Stimulated activated CD8-positive, alpha-beta memory T cell treated with anti-CD3 and anti-CD28 coated beads, Interleukin-2, amount 100 ng/mL, for 1 hour (primary cell): ENCODE results near the gene HNRNPF.
A peak's percentile ranks its signal among the peaks of the same experiment; 100 is the strongest.

Experiments
- DNase-seq, 2 donors: peaks; one replicate each; pipeline ENCODE4 v3.0.0-alpha.2; 2020; ENCODE audit warnings: low read depth in 2 of 2

HNRNPF gene

DNA sequence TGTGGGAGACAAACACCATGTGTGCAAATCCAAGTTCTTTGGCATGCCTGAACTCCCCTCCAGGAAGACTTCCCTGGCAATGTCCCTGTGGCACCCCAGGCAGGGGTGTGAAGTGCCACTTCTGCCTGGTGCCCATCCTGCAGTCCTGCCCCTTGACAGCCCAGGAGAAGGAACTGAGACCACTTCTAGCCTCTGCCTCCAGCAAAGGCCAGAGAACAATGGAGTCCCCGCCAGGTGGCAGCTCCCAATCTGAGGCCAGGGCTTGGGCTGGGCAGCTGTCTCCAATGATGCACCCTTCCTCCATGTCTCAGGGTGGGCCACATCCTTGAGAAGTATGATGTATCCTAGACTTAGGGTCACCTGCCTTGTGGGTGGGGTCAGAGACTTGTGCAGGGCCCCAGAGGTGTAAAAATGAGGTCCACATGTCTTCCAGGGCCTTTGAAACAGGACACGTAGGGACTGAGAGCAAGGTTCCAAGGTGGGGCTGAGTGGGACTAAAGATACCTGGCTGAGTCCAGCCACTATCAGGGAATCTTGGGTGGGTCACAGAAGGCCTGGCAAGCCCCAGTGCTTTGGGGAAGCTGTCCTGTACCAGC is 32.1 kb downstream of the HNRNPF start:
- no peak for DNase-seq

DNA sequence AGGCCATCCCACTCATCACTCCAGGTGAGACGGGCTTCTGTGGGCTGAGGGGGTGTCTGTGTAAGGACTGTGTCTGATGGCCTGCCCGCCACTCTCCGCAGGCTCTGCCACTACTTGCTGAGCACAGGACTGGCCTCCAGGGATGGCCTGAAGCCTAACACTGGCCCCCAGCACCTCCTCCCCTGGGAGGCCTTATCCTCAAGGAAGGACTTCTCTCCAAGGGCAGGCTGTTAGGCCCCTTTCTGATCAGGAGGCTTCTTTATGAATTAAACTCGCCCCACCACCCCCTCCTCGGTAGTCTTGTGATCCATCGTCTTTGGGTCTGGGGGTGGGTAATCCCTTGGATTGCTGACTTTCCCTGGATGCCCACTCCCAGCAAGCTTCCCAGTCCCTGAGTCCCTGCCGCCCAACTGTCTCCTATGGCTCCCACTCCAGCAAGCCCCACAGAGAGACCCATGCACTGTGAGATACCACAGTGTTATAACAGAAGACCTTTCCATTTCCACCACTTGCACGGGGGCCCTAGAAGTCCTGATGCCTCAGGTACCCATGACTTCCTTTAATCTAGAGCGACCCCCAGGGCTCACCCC is 32.8 kb downstream of the HNRNPF start:
- DNase-seq, result no peak

DNA sequence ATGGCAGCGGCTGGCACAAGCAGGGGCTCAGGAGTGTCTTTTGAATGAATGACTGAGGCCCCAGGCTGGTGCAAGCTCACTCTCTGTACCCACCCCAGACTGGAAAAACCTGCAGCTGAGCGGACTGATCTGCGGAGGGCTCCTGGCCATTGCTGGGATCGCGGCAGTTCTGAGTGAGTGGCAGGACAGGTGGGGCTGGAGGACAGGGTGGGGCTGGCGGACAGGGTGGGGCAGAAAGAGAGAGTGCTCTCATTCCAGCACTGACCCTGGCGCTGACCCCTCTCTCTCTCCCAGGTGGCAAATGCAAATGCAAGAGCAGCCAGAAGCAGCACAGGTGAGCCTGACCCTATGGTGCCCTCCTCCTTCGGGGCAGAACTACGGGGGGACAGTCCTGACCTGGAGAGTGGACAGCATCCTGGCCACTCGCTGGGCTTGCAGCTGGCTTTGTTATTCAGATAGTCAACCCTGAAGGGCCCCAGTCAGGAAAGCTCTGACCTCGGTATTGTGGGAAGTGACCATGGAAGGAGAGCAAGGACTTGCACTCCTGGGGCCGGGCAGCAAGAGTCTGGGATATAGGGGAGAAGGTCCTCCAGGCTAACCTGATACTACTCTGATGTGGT is 33.5 kb downstream of the HNRNPF start:
- DNase-seq, result no peak

DNA sequence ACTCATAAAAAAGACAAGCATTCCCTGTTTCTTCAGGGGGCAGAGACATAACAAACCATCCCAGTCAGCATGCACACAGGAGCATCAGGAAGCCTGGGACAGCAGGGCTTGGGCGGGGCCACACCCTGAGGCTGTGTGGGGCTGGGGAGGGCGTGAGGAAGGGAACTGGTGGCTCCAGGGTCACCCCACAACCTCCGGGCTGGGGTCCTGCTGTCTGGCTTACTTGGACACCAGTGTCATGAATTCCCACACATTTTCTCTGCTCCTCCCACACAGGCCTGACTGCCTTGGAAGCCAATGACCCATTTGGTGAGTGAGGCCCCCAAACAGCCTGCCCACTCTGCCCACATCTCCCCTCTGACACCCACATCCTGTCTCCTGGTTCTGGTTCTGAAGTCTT is 34.8 kb downstream of the HNRNPF start:
- no peak for DNase-seq

DNA sequence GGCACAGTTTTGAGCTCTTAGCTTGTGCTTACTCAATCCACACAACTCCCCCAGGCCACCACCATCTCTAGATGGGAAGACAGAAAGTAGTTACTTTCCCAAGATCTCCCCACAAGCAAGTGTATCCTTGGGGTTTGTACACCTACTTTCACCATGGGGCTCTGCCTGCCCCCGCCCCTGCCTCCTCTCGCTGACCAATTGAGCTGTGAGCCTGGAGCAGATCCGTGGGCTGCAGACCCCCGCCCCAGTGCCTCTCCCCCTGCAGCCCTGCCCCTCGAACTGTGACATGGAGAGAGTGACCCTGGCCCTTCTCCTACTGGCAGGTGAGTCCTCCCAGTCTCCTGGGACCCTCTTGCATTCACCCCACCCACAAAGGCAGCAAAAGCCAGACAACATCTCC is 35.5 kb downstream of the HNRNPF start:
- DNase-seq, result no peak

DNA sequence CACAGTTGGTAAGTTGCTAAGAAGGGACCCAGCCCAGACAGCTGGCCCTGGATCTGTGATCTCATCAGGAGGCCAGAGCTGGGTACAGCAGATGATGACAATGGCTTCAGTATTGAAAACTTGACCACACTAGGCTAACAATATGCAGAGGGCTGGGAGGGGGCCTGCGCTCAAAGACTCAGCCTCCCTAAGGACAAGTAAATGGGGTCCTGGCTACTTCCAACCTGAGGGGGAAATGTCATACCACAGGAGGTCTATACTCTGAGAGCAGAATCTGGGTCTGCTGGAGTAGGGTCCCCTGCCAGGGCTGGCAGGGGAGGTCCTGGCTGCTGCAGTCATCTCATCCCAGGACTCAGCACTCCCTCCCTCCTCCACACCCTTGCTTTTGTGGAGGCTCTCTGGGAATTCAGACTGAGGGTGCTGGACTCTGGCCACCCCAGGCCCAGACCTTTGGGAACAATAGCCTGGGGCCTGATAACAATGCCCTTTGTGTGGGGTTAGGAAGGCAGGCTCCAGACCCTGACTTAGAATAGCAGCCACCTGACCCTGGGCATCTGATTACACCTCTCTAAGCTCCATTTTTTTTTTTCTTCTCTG is 36.1 kb downstream of the HNRNPF start:
- no peak for DNase-seq

DNA sequence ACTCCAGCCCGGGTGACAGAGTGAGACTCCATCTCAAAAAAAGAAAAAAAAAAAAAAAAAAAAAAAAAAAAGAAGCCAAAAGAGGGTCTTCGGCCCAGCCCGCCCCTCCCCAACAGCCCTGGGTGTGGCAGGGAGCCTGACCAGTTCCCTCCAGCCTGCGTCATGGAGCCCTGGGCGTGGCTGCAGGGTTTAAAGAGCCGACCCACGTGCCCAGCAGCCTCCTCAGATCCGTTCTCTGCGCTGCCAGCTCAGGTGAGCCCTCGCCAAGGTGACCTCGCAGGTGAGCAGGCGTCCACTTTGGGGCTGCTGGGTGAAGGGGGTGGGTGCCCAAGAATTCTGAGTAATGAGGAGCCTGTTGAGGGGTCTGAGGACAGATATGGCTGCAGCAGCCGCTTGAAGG is 37.6 kb downstream of the HNRNPF start, which contains the start of gene FXYD4:
Gene FXYD4 (plus strand): TSS at position 219 of the 400 bp plus-strand sequence. CDS start 2,111 bp downstream, outside the sequence.
- no peak for DNase-seq

DNA sequence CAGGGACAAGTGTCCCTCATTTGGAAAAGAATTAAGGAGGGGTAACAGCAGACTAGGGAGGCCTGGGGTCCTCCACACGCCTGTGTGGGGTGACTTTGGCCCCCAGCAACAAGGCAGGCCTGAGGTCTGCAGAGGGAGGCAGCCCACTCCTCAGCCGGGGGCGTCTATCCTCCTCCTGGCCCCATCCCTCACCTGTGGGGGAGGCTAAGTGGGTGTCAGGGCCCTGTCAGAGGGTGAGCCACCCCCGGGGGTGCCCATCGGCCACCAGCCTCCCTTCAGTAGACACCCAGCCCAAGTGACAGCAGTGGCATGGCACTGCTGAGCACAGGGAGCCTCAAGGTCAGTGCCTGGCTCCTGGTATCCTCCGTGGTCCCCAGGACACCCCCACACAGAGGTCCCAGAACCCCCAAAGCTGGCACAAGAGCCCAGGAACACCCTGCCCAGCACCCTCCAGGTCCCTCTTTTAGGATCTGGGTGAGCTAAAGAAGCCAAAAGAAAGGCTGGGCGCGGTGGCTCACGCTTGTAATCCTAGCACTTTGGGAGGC is 38.2 kb downstream of the HNRNPF start:
- no peak for DNase-seq

DNA sequence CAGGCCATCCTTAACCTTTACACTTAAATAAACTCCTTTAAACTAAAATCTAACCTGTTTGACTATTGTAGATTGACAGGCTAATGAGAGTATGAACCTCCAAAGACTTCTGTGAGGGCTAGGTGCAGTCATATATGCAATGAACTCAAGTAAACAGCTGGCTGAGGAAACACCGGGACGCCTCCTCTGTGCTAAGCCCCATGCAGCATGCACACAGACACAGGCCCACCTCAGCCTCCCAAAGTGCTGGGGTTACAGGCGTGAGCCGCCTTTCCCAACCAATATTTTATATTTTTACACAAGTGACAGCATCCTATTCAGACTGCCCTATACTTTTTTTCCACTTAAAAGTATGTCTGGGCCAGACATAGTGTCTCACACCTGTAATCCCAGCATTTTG is 39.1 kb downstream of the HNRNPF start:
- DNase-seq, result no peak

DNA sequence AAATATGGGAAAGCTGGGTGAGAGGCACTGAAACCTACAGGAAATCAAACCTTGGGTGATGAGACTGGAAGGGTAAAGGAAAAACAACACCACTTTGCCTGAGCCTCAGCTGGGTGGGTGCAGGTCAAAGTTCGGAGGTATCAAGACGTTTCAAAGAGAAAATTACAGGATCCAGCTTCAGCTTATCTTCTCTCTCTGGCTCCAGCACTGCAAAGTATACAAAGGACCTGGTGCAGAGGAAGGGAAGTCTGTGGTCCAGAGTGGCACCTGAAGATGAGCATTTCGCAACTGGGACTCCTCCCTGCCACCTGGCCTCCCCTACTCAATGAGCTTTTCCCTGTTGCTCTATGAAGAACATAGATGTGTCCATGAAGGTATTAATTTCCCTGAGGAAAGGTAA is 44.0 kb downstream of the HNRNPF start:
- no peak for DNase-seq

DNA sequence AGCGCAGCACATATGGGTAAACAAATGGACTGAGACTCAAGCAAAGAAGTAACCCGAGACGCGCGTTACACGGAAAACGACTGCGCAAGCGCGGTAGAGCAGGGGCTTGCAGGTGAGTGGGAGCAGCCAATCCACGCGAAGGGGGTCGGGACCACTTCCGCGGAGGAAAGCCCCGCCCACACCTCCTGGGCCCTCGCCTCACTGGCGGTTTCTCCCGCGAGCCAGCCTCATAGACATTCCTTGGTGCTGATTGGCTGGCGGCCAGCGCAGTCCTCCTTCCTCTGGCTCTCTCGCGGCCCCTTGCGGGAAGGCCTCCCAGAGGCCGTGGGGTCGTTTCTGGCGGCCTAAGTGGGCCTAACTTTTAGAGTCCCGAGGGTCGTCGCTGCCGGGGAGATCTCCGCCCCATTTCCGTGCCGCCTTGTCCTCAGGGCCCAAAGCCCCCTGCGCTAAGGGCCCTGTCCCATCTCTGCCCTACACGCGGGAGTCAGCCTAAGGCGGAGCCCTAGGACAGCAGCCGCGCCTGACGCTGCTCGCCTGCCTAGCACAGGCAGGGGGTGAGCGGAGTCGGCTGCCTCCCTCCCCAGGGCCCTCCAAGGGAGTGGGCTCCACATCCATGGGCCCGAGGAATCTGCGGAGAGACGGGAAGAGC is 46.7 kb downstream of the HNRNPF start:
- DNase-seq, result peak; percentile 84 to 97

DNA sequence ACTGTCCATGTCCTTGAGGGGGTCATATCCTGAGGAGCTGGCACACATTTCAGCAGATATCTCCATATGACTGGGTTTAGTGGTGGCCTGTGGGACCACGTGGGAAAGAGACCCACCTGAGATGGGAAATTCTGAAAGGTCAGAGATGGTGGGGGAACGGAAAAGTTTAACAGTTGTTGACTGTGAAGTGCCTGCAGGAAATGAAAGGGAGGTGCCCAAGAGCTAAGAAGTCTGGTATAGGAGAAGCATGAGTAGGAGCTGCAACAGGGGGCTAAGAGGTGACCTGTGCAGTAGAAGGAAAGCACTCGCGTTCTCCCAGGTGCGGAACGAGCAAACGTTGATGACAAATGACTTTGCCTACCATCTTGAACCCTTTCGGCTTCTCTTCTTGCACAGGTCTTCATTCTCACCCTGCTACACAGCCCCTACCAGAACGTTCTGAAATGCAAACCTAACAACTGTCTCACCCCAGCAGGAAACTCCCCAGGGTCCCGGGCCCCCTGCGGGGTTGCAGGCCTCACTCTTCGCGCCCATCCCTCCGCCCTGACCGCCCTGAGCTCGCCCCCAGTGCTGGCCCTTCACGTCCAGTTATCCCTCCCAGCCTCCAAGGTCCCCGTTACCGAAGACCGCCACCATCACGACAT is 47.3 kb downstream of the HNRNPF start:
- no peak for DNase-seq

DNA sequence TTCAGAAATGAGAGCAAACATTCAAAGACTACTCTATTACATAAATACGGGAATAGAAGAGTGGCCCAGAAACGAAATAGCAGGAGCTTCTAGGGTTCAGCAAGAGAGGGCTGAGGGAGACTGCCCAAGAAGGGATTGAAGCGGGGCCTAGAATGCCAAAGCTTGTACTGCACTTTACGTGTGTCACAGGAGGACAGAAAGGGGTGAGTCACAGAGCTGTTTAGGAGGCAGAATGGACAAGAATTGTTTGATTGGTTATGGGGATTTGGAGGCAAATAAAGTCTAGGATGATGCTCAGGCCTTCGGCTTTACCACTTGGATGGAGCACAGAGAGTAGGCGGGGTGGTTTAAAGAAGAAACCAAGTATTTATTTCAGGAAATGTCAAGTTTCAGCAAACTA is 48.9 kb downstream of the HNRNPF start:
- DNase-seq, result no peak

DNA sequence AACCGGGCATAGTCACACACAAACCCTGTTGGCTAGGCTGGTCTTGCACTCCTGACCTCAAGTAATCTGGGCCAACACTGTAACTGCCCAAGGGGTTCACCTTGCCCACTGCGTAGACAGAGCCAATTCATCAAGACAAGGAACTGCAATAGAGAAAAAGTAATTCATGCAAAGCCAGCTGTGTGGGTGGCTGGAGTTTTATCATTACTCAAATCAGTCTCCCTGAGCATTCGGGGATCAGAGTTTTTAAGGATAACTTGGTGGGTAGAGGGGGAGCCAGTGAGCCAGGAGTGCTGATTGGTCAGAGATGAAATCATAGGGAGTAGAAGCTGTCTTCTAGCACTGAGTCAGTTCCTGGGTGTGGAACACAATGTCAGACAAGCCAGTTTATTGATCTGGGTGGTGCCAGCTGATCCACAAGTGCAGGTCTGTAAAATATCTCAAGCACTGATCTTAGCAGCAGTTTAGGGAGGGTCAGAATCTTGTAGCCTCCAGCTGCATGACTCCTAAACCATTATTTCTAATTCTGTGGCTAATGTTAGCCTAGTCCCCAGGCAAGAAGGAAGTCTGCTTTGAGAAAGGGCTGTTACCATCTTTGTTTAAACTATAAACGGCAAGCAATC is 53.1 kb downstream of the HNRNPF start:
- no peak for DNase-seq

DNA sequence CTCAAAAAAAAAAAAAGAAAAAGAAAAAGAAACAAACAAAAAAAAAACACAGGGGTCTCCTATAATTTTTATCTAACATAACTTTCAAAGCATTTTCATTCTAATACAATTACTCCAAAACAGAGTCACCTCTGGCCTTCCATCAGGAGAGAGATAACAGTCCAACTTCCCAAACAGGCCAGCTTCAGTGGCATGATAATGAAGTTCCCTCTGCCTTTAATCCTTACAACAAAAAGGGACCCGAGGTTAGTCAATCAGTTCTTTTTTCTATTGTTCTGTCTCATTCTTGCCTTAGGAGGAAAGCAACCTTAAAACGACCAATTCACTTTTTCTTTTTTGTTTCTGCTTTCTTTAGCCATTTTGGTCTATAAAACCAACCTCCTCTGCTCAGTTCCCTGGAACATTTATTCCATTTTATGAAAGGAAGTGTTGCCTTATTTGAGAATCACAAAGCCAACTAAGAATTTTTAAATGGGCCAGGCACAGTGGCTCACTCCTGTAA is 54.1 kb downstream of the HNRNPF start:
- no peak for DNase-seq

DNA sequence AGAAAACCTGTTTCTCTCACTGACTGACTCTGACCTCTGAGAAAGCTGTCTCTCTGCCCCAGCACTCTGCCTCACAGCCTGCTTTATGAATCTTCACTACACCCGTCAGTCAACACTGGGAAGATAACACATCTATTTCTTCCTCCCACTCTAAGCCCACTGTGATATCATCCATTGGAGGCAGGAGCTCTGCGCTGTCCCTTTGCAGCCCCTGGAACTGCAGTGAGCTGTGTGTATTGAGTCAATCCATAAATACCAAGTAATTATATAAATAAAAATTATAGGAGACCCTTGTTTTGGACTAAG is 54.7 kb downstream of the HNRNPF start:
- no peak for DNase-seq

DNA sequence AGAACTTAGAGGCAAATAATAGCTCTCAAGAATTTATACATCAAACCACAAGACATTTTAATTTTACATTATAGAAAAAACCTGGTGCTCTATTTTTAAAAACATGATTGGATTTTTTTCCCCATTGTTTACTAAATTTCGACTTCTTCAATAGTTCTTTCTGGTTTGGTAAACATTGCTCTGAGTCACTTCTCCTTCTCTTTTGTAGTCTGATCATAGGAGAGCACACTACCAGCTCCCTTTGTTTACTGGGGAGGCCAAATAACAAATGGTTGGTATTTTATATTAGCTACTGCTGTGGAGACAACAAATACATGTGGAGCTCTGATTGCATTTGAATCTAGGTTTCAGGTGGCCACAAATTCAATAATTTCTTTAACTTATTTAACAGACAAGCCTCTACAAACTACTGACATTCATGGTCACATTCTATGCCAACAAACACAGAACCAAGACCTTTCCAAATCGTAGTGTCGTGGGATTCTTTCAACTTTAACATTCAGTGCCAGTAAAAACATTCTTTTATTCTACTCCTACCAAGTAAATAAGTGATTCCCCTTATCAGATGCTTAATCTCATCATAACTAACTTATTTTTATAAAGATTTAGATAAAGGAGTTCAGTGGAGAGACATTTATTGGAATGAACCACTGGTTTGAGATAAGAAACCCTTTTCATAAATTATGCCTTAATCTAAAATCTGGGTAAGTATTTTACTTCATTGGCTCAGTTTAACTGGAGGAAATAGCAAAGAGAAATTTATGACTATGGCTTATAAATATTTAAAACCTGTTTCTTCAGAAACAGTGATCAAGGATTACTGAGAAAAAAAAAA is 55.3 kb downstream of the HNRNPF start:
- no peak for DNase-seq

DNA sequence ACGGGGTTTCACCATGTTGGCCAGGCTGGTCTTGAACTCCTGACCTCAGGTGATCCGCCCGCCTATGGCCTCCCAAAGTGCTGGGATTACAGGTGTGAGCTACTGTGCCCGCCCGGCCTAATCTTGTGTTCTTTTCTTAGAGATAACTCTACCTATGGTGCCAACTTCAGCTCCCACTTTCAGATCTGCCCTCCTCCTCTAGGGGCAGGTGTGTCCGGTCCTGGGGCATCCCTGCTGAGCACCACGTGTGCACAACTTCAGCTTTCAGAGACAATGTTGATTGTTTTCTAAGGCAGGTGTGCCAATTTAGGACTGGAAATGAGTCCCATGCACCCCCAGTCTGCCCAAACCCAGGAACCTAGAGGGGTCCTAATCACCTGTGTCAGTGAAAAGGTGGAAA is 56.0 kb downstream of the HNRNPF start:
- DNase-seq, result no peak

DNA sequence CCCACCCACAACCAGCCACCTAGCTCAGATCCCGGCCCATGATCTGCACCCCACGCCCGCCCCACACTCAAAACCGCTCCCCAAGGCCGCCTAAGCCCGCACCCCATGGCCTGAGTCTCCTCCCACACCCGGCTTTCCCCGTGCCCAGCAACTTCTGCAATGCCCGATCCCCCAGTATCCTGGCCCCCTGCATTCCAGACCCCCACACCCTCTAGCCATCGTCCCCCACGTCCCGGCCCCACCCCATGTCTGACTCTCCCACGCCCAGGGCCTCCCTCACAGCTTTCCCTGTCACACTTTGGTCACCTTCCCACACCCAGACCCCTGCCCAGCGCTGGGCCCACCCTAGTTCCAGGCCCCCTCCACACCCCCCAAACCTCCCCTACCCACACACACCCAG is 57.7 kb downstream of the HNRNPF start:
- no peak for DNase-seq

DNA sequence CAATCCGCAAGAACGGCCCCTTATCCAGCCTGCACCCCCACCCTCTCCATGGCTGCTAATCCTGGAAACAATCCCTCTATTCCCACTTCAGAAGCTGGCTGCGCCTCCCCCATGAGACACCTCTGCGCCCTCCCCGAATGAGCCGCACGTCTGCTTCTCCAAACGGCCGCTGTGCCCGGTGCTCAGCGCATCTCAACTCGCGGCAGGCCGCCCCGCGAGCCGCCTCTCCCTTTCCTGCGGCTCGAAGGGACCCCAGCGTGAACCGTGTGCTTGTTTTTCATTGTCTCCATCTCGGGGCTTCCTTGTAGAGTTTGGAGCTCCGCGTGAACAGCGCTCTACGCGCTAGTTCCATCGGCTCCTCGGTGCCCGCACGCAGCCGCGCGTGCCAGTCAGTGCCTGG is 58.3 kb downstream of the HNRNPF start:
- no peak for DNase-seq
